ENCODE results near the gene PCDH7. TPM values are rescaled to one million over a fixed set of nuclear protein-coding genes. Genes with fewer than 3 reads are reported as not detected.
A peak's percentile ranks its signal among the peaks of the same experiment; 100 is the strongest.

The PCDH7 gene
- total RNA-seq, 1 experiment from 2014 or later, result 5.6 TPM

DNA sequence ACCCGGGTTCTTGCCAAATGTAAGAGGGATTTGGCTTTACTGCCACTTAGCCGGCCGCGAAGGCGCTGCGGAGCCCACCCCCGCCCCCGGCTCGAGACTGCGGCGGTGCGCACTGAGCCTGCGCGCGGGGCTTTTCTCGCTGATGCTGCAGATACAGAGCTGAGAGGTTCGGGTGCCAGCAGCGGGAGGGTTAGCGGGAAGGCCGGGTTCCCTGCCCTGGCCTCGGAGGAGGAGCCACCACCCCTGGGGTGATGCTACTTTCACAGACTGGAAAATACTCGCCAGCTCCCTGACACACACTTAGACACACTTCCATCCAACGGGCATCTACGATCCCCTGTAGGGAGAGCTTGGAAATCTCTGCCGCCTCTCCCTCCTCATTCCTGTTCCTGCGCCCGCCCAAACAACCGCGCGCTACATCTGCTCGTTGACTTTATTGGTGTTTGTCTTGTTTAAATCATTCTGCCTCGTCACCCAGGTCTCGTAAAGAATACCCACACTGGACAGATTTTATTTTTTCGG lies 2.1 kb upstream of the PCDH7 start:
- Mint-ChIP-seq H3K4me1 (ENCODE audit: insufficient read depth, unreplicated experiment) (peaks cover 10% of the 10 kb centered on the region), H3K36me3 (ENCODE audit: insufficient read depth, unreplicated experiment) (no peaks in the 10 kb centered on the region), H3K27me3 (ENCODE audit: insufficient read depth, unreplicated experiment) (no peaks in the 10 kb centered on the region), H3K27ac (ENCODE audit: low read depth, unreplicated experiment) (peak overlapping the region; percentile 65), H3K4me3 (ENCODE audit: unreplicated experiment) (peak overlapping the region; percentile 75), H3K9me3 (ENCODE audit: unreplicated experiment) (no peaks in the 10 kb centered on the region)
- CTCF ChIA-PET, result interaction anchor here (0.6 to 2.3 kb wide), 8 partner anchors 50 to 957 kb away, joined by 3 to 6 read pairs (median 4); no protein-coding TSS in a partner anchor
- intact Hi-C loops (cut with micrococcal nuclease), result loop anchor here (2.0 to 10.0 kb wide), 6 partner anchors 147 to 1636 kb away; no protein-coding TSS in a partner anchor
- no peak for TF ChIP-seq CTCF (IDR thresholded peaks at IDR 0.05; ENCODE audit: unreplicated experiment)
- BruUV-seq (replicated peaks), result no TSS peak
- DNase-seq (ENCODE audit: unreplicated experiment), result peak; percentile 68
- POLR2A ChIA-PET, result interaction anchor here (0.7 to 2.5 kb wide), 5 partner anchors 9 to 327 kb away, joined by 3 to 20 read pairs (median 5); no protein-coding TSS in a partner anchor

- Mint-ChIP-seq H3K9me3 (ENCODE audit: unreplicated experiment) (no peaks in the 10 kb centered on the region), H3K27me3 (ENCODE audit: insufficient read depth, unreplicated experiment) (no peaks in the 10 kb centered on the region), H3K4me3 (ENCODE audit: unreplicated experiment) (peak overlapping the region; percentile 75), H3K4me1 (ENCODE audit: insufficient read depth, unreplicated experiment) (peaks cover 14% of the 10 kb centered on the region), H3K27ac (ENCODE audit: low read depth, unreplicated experiment) (peak overlapping the region; percentile 1), H3K36me3 (ENCODE audit: insufficient read depth, unreplicated experiment) (no peaks in the 10 kb centered on the region)
- no TSS peak for BruUV-seq (replicated peaks)
- CTCF ChIA-PET, result interaction anchor here (0.5 to 2.3 kb wide), 17 partner anchors 16 to 956 kb away, joined by 3 to 6 read pairs (median 3); no protein-coding TSS in a partner anchor
- POLR2A ChIA-PET, result interaction anchor here (0.5 to 2.5 kb wide), 16 partner anchors 9 to 1063 kb away, joined by 3 to 20 read pairs (median 3); no protein-coding TSS in a partner anchor
- intact Hi-C loops (cut with micrococcal nuclease), result loop anchor here (1.0 to 10.0 kb wide), 7 partner anchors 146 to 1637 kb away; no protein-coding TSS in a partner anchor
- DNase-seq (ENCODE audit: unreplicated experiment), result peak; percentile 60
- peak; percentile 21 for TF ChIP-seq CTCF (IDR thresholded peaks at IDR 0.05; ENCODE audit: unreplicated experiment)
These were observed 1.3 kb upstream of the PCDH7 start for GRCh38 chr4:30718641-30719453.

GRCh38 chr4:30719454-30720020 lies 632 bp upstream of the PCDH7 start:
- DNase-seq (ENCODE audit: unreplicated experiment), result peak; percentile 83
- ChIA-PET CTCF (interaction anchor here (0.5 to 2.3 kb wide), 16 partner anchors 17 to 1886 kb away, joined by 3 to 6 read pairs (median 3); no protein-coding TSS in a partner anchor), POLR2A (interaction anchor here (0.6 to 2.5 kb wide), 14 partner anchors 8 to 1064 kb away, joined by 3 to 20 read pairs (median 4); no protein-coding TSS in a partner anchor)
- no peaks in the 10 kb centered on the region for H3K27me3 Mint-ChIP-seq (ENCODE audit: insufficient read depth, unreplicated experiment)
- H3K4me3 Mint-ChIP-seq (ENCODE audit: unreplicated experiment), result peak overlapping the region; percentile 75
- intact Hi-C loops (cut with micrococcal nuclease), result loop anchor here (1.0 to 10.0 kb wide), 7 partner anchors 145 to 1637 kb away; no protein-coding TSS in a partner anchor
- no peaks in the 10 kb centered on the region for H3K9me3 Mint-ChIP-seq (ENCODE audit: unreplicated experiment)
- peak overlapping the region; percentile 1 for H3K27ac Mint-ChIP-seq (ENCODE audit: low read depth, unreplicated experiment)
- no TSS peak for BruUV-seq (replicated peaks)
- H3K4me1 Mint-ChIP-seq (ENCODE audit: insufficient read depth, unreplicated experiment), result peaks cover 20% of the 10 kb centered on the region
- TF ChIP-seq CTCF (IDR thresholded peaks at IDR 0.05; ENCODE audit: unreplicated experiment), result no peak
- H3K36me3 Mint-ChIP-seq (ENCODE audit: insufficient read depth, unreplicated experiment), result no peaks in the 10 kb centered on the region
